Peyer's patch (tissue), 4 donors: Measurements from ENCODE around the gene SLC1A5. TPM values are rescaled to one million over a fixed set of nuclear protein-coding genes. Genes with fewer than 3 reads are reported as not detected.
A peak's percentile ranks its signal among the peaks of the same experiment; 100 is the strongest.
"Not testable (repeated sequence)": the region's sequence is repeated elsewhere in the genome, so short reads cannot be mapped to it uniquely, and the experiment has no call there.

ENCODE experiments used
- DNase-seq, 3 donors: peaks; one replicate each; pipeline ENCODE4 v3.0.0-alpha.2; 2017 to 2019
- H3K27ac ChIP-seq, 4 donors: fragments of 200-600 bp; sonication (generic); one replicate each; pipeline ENCODE4 v1.5.1; 2016 to 2019
- H3K27me3 ChIP-seq, 2 donors: fragments of 200-600 bp; sonication (generic); one replicate each; pipeline ENCODE4 v1.5.1; 2019
- H3K36me3 ChIP-seq, 3 donors: fragments of 200-600 bp; sonication (generic); one replicate each; pipeline ENCODE4 v1.5.1; 2016 to 2019
- H3K4me1 ChIP-seq, 4 donors: fragments of 200-600 bp; sonication (generic); one replicate each; pipeline ENCODE4 v1.5.1; 2016 to 2019
- H3K4me3 ChIP-seq, 4 donors: fragments of 200-600 bp; sonication (generic); 1 replicate in 3 of 4; 2 replicates in 1 of 4; pipeline ENCODE4 v1.5.1; 2016 to 2019; ENCODE audit warnings: mild to moderate bottlenecking in 1 of 4
- H3K9me3 ChIP-seq, 4 donors: fragments of 200-600 bp; sonication (generic); one replicate each; pipeline ENCODE4 v1.5.1; 2016 to 2019; ENCODE audit warnings: mild to moderate bottlenecking in 1 of 4
- CTCF ChIP-seq, 6 experiments: fragments of 450-650 bp in 4 of 6; fragments of 200-600 bp in 2 of 6; sonication (generic) in 1 of 6; IDR thresholded peaks; one replicate each; pipeline ENCODE4 v1.5.1; 2017 to 2019; ENCODE audit warnings: antibody characterized with exemption in 6 of 6, mild to moderate bottlenecking in 3 of 6, moderate library complexity in 1 of 6
- POLR2A ChIP-seq, 2 donors: fragments of 450-650 bp; IDR thresholded peaks; one replicate each; pipeline ENCODE4 v1.5.1; 2017; ENCODE audit warnings: antibody characterized with exemption in 2 of 2, mild to moderate bottlenecking in 2 of 2, moderate library complexity in 2 of 2
- total RNA-seq, 4 donors: library from RNA; depleted of rRNA; stranded (reverse); fragments of >200 nt; gene quantifications; one replicate each; pipeline ENCODE4 v1.1.0, GENCODE V29; 2016

SLC1A5 gene
- total RNA-seq, 4 donors from 2014 or later = 19.8 to 34.7 (median 31.2) TPM

GRCh38 chr19:46773018-46773399 lies 15.4 kb downstream of the SLC1A5 start:
- H3K27me3 ChIP-seq = no peaks in the 10 kb centered on the region
- no peaks in the 10 kb centered on the region for H3K4me1 ChIP-seq
- no peaks in the 10 kb centered on the region for H3K9me3 ChIP-seq
- peaks cover 0 to 36% (median 0%) of the 10 kb centered on the region in 3 donors for H3K36me3 ChIP-seq
- H3K4me3 ChIP-seq = no peak overlapping the region
- no peak for DNase-seq
- TF ChIP-seq CTCF (IDR thresholded peaks at IDR 0.05) (no peak), POLR2A (IDR thresholded peaks at IDR 0.05) (no peak)
- no peak overlapping the region for H3K27ac ChIP-seq

GRCh38 chr19:46772170-46773017 lies 16.0 kb downstream of the SLC1A5 start:
- no peak for DNase-seq
- H3K9me3 ChIP-seq = no peaks in the 10 kb centered on the region
- H3K4me1 ChIP-seq = no peaks in the 10 kb centered on the region
- H3K36me3 ChIP-seq = peaks cover 0 to 31% (median 0%) of the 10 kb centered on the region in 3 donors
- no peak overlapping the region for H3K27ac ChIP-seq
- TF ChIP-seq CTCF (IDR thresholded peaks at IDR 0.05) (no peak), POLR2A (IDR thresholded peaks at IDR 0.05) (no peak)
- no peak overlapping the region for H3K4me3 ChIP-seq
- no peaks in the 10 kb centered on the region for H3K27me3 ChIP-seq

GRCh38 chr19:46768746-46769145 lies 19.6 kb downstream of the SLC1A5 start:
- not testable (repeated sequence) for H3K27ac ChIP-seq, H3K9me3 ChIP-seq, H3K4me3 ChIP-seq, H3K4me1 ChIP-seq, H3K36me3 ChIP-seq, H3K27me3 ChIP-seq, DNase-seq

- no peak for TF ChIP-seq POLR2A (IDR thresholded peaks at IDR 0.05)
- peak; percentile 55 to 68 (median 62) for TF ChIP-seq CTCF (IDR thresholded peaks at IDR 0.05)
- H3K27me3 ChIP-seq = no peaks in the 10 kb centered on the region
- peak in 2 of 3 donors; percentile 56 to 78 for DNase-seq
- H3K27ac ChIP-seq = no peak overlapping the region
- peaks cover 0 to 5% (median 0%) of the 10 kb centered on the region in 4 donors for H3K4me1 ChIP-seq
- no peaks in the 10 kb centered on the region for H3K9me3 ChIP-seq
- no peaks in the 10 kb centered on the region for H3K36me3 ChIP-seq
- no peak overlapping the region for H3K4me3 ChIP-seq
Observed at GRCh38 chr19:46766569-46767317, 21.7 kb downstream of the SLC1A5 start.

GRCh38 chr19:46764817-46765291 lies 23.5 kb downstream of the SLC1A5 start:
- DNase-seq = peak in 2 of 3 donors; percentile 77 to 83
- H3K27me3 ChIP-seq = no peaks in the 10 kb centered on the region
- H3K9me3 ChIP-seq = no peaks in the 10 kb centered on the region
- peak overlapping the region in 3 of 4 donors; percentile 56 to 94 (median 83) for H3K27ac ChIP-seq
- no peak overlapping the region for H3K4me3 ChIP-seq
- TF ChIP-seq CTCF (IDR thresholded peaks at IDR 0.05) (no peak), POLR2A (IDR thresholded peaks at IDR 0.05) (no peak)
- no peaks in the 10 kb centered on the region for H3K36me3 ChIP-seq
- H3K4me1 ChIP-seq = peaks cover 0 to 5% (median 0%) of the 10 kb centered on the region in 4 donors
